DOHH2 (cell line): ENCODE data around the gene TRAF4.

Experiments used
- CTCF ChIP-seq: fragments of 200-600 bp; sonication (generic); IDR thresholded peaks from one replicate; pipeline ENCODE4 v1.5.1; 2014; ENCODE audit warnings: antibody characterized with exemption, mild to moderate bottlenecking, low read depth, low read length; ENCODE audit not compliant: poor library complexity, severe bottlenecking
- EZH2phosphoT487 ChIP-seq: fragments of 200-600 bp; sonication (generic); IDR thresholded peaks from 2 replicates; pipeline ENCODE4 v1.6.1; 2017; ENCODE audit warnings: borderline replicate concordance, mild to moderate bottlenecking, antibody characterized with exemption, low read length, moderate library complexity, mixed read lengths

- no peak for TF ChIP-seq CTCF
- no peak for TF ChIP-seq EZH2phosphoT487
Observed at GRCh38 chr17:28705074-28705659, 38.6 kb upstream of the TRAF4 start.
